Breast epithelium (tissue), 4 donors: ENCODE results near the gene RPP38. TPM values are rescaled to one million over a fixed set of nuclear protein-coding genes. Genes with fewer than 3 reads are reported as not detected.

Experiments used
- DNase-seq, 2 donors: peaks; one replicate each; pipeline ENCODE4 v3.0.0-alpha.2; 2019; ENCODE audit warnings: low spot score in 2 of 2
- H3K27ac ChIP-seq, 2 donors: fragments of 200-600 bp; sonication (generic) in 1 of 2; one replicate each; pipeline ENCODE4 v1.5.1; 2016 to 2019; ENCODE audit warnings: mild to moderate bottlenecking in 1 of 2
- H3K27me3 ChIP-seq, 2 donors: fragments of 200-600 bp; sonication (generic) in 1 of 2; one replicate each; pipeline versions ENCODE4 v1.5.1 to v1.6.0; 2017 to 2019; ENCODE audit warnings: control low read depth in 1 of 2, mild to moderate bottlenecking in 1 of 2
- H3K36me3 ChIP-seq: fragments of 200-600 bp; one replicate; pipeline ENCODE4 v1.5.1; 2019
- H3K4me1 ChIP-seq, 2 donors: fragments of 200-600 bp; sonication (generic); one replicate each; pipeline ENCODE4 v1.5.1; 2016 to 2019; ENCODE audit warnings: control low read depth in 1 of 2
- H3K4me3 ChIP-seq, 3 donors: fragments of 200-600 bp; sonication (generic); 1 replicate in 2 of 3; 2 replicates in 1 of 3; pipeline ENCODE4 v1.5.1; 2016 to 2019; ENCODE audit warnings: mild to moderate bottlenecking in 3 of 3, moderate library complexity in 2 of 3
- H3K9me3 ChIP-seq, 2 donors: fragments of 200-600 bp; sonication (generic) in 1 of 2; one replicate each; pipeline ENCODE4 v1.5.1; 2016 to 2019; ENCODE audit warnings: control low read depth in 1 of 2
- CTCF ChIP-seq, 3 donors: fragments of 450-650 bp; IDR thresholded peaks; one replicate each; pipeline ENCODE4 v1.5.1; 2016 to 2017; ENCODE audit warnings: antibody characterized with exemption in 3 of 3, mild to moderate bottlenecking in 3 of 3, moderate library complexity in 3 of 3
- POLR2A ChIP-seq: fragments of 450-650 bp; IDR thresholded peaks from one replicate; pipeline ENCODE4 v1.6.1; 2016; ENCODE audit warnings: antibody characterized with exemption, mild to moderate bottlenecking, moderate library complexity
- POLR2AphosphoS5 ChIP-seq, 3 donors: sonication (generic); formaldehyde crosslinking; IDR thresholded peaks; one replicate each; pipeline ENCODE4 v1.6.1; 2017; ENCODE audit warnings: antibody characterized with exemption in 3 of 3
- intact Hi-C: fragments of 100-400 bp; cut with DNase I; formaldehyde crosslinking; loops from one replicate; pipeline ENCODE4 v1.15.1; 2023; ENCODE audit warnings: low total_unique reads
- total RNA-seq, 3 donors: library from RNA; depleted of rRNA; stranded (reverse); fragments of >200 nt; gene quantifications; one replicate each; pipeline ENCODE4 v1.1.0, GENCODE V29; 2016

RPP38 gene
- total RNA-seq, 3 donors from 2014 or later = 10.6 to 17.4 (median 16.8) TPM

GRCh38 chr10:15072358-15072757 lies 24.8 kb upstream of the RPP38 start:
- TF ChIP-seq CTCF (IDR thresholded peaks at IDR 0.05) = no peak
- TF ChIP-seq POLR2A = no peak
- TF ChIP-seq POLR2AphosphoS5 (IDR thresholded peaks at IDR 0.05) = no peak
- DNase-seq = no peak
- no peaks in the 10 kb centered on the region for H3K27me3 ChIP-seq
- intact Hi-C loops = no loop called here
- no peak overlapping the region for H3K27ac ChIP-seq
- H3K9me3 ChIP-seq = no peaks in the 10 kb centered on the region
- no peaks in the 10 kb centered on the region for H3K4me1 ChIP-seq
- no peaks in the 10 kb centered on the region for H3K36me3 ChIP-seq
- no peak overlapping the region for H3K4me3 ChIP-seq

GRCh38 chr10:15075421-15075820 lies 21.7 kb upstream of the RPP38 start:
- Histone ChIP-seq H3K27ac (no peak overlapping the region), H3K4me1 (no peaks in the 10 kb centered on the region), H3K27me3 (no peaks in the 10 kb centered on the region), H3K36me3 (no peaks in the 10 kb centered on the region), H3K9me3 (no peaks in the 10 kb centered on the region), H3K4me3 (no peak overlapping the region)
- TF ChIP-seq POLR2A (no peak), POLR2AphosphoS5 (IDR thresholded peaks at IDR 0.05) (no peak), CTCF (IDR thresholded peaks at IDR 0.05) (no peak)
- no peak for DNase-seq
- intact Hi-C loops = no loop called here

DNA sequence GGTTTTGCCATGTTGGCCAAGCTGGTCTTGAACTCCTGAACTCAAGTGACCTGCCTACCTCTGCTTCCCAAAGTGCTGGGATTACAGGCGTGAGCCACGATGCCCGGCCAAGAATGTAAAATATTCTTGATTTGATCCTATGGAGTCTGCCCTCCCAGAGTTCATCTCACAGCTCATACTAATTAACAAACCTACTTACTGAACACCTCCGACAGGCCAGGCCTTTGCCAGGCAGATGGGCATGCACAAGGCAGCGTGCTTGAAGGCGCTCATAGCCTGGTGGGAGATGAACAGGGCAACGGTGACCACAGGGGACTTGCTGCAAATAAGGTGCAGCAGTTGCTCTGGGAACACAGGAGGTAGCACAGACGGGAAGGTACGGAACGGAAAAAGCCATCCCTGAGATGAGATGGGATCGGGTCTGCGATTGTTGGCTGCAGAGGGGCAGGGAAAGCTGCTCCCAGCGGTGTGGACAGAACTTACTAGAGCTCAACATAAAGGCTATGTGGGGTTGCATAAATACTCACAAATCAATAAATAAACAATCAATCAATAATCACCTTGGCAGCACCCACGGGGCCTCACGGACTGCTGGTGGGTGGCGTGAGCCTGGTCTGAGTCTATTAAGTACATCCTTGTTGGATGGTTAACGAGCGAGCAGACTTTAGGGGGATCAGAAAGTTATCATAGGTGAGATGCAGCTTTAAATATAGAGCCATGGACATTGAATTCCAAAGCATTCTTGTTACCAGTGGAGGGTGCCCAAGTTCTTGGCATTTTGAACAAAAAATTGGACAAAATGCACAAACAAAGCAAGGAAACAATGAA lies 13.3 kb upstream of the RPP38 start:
- intact Hi-C loops = no loop called here
- Histone ChIP-seq H3K27me3 (no peaks in the 10 kb centered on the region), H3K36me3 (no peaks in the 10 kb centered on the region), H3K4me1 (peaks cover 0 to 4% of the 10 kb centered on the region in 2 donors), H3K4me3 (peak overlapping the region; percentile 42 to 70 (median 58)), H3K27ac (peak overlapping the region; percentile 63 to 65), H3K9me3 (no peaks in the 10 kb centered on the region)
- no peak for DNase-seq
- no peak for TF ChIP-seq CTCF (IDR thresholded peaks at IDR 0.05)
- no peak for TF ChIP-seq POLR2AphosphoS5 (IDR thresholded peaks at IDR 0.05)
- TF ChIP-seq POLR2A = no peak

DNA sequence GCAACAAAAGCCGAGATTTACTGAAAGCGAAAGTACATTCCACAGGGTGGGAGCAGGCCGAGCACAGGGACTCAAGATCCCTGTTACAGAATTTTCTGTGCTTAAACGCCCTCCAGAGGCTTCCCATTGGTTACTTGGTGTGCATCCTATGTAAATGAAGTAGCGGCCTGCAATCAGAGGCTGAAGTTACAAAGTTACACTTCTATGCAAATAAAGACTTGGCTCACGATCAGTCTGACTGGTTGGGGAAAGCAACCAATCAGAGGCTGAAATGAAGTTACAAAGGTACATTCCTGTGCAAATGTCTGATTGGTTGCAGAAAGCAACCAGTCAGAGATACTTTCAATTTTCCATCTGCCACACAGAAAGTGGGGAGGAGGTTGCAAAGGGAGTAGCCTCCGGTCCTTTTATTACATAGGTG lies 12.6 kb upstream of the RPP38 start:
- no peaks in the 10 kb centered on the region for H3K36me3 ChIP-seq
- TF ChIP-seq CTCF (IDR thresholded peaks at IDR 0.05) (no peak), POLR2A (no peak), POLR2AphosphoS5 (IDR thresholded peaks at IDR 0.05) (no peak)
- H3K4me1 ChIP-seq = peaks cover 0 to 4% of the 10 kb centered on the region in 2 donors
- H3K4me3 ChIP-seq = peak overlapping the region; percentile 42 to 70 (median 58)
- intact Hi-C loops = no loop called here
- H3K27me3 ChIP-seq = no peaks in the 10 kb centered on the region
- H3K9me3 ChIP-seq = no peaks in the 10 kb centered on the region
- peak overlapping the region; percentile 63 to 65 for H3K27ac ChIP-seq
- peak in 1 of 2 donors; percentile 63 for DNase-seq

DNA sequence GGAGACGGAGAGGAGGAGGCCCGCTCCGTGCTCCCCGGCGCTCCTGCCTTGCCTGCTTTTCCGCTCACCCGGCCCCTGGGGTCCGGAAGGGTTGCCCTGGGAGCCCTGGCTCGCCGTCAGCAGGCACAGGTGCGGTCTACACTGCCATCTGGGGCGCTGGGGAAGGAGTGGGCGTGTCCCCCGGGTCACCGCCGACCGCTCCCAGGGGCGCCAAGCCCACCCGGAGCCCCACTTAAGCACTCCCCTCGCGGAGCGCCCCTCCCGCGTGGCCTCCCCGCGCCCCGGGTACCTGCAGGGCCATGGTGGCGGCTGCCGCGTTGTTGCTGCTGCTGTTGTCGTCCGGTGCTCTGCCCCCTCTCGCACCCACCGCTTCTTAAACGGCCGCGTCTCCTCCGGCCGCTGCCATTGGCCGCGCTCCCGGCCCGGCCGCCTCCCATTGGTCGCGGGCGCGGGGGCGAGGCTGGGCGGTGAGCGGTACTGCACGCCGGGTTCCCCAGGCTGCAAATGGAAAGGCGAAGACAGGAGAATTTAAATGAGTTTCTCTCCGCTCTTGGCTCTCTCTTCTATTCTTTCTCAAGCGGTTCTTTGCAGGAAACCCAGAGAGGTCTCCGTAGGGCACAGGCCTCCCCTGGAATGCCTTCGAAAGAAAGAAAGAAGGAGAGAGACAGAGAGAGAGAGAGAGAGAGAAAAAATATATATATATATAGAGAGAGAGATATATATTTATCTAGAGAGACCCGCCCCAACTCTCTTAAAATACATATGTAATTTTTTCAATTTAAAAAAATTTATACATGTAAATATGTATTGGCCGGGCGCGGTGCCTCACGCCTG lies 8.5 kb upstream of the RPP38 start, which contains the start of gene ACBD7:
Gene ACBD7, minus strand, starts transcription at position 349 of the 834 bp plus-strand sequence. Its CDS starts 48 bp downstream, at position 301.
- Histone ChIP-seq H3K36me3 (no peaks in the 10 kb centered on the region), H3K27me3 (no peaks in the 10 kb centered on the region), H3K9me3 (no peaks in the 10 kb centered on the region), H3K4me1 (peaks cover 0 to 2% of the 10 kb centered on the region in 2 donors), H3K4me3 (peak within 1 kb of the TSS; percentile 45 to 88 (median 66)), H3K27ac (peak within 1 kb of the TSS in 1 of 2 donors; percentile 30)
- TF ChIP-seq CTCF (IDR thresholded peaks at IDR 0.05) (peak; percentile 35 to 75 (median 53)), POLR2A (no peak), POLR2AphosphoS5 (IDR thresholded peaks at IDR 0.05) (no peak)
- peak; percentile 69 to 72 for DNase-seq
- intact Hi-C loops = no loop called here
